ENCODE data around the gene CMPK1.

- TF ChIP-seq RAD21 (IDR thresholded peaks at IDR 0.05; ENCODE audit: low read length) (peak; percentile 74), POLR2A (IDR thresholded peaks at IDR 0.05; ENCODE audit: low read depth, low read length) (no peak), CTCF (conservative IDR thresholded peaks at IDR 0.05; ENCODE audit: low read depth, low read length) (peak; percentile 89), BHLHE40 (IDR thresholded peaks at IDR 0.05; ENCODE audit: low read depth, low read length) (no peak), MAFK (IDR thresholded peaks at IDR 0.05; ENCODE audit: low read depth, low read length) (no peak), RFX5 (IDR thresholded peaks at IDR 0.05; ENCODE audit: low read depth, low read length) (no peak), MAZ (IDR thresholded peaks at IDR 0.05; ENCODE audit: borderline replicate concordance, low read depth, low read length) (0 out of 2 replicates have a peak, but pooled peaks have one; percentile 16), CEBPB (IDR thresholded peaks at IDR 0.05; ENCODE audit: low read depth, low read length) (no peak), ELK1 (IDR thresholded peaks at IDR 0.05; ENCODE audit: borderline replicate concordance, low read depth, low read length) (no peak)
- TF ChIP-seq, protein P1, sequence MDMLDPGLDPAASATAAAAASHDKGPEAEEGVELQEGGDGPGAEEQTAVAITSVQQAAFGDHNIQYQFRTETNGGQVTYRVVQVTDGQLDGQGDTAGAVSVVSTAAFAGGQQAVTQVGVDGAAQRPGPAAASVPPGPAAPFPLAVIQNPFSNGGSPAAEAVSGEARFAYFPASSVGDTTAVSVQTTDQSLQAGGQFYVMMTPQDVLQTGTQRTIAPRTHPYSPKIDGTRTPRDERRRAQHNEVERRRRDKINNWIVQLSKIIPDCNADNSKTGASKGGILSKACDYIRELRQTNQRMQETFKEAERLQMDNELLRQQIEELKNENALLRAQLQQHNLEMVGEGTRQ (IDR thresholded peaks at IDR 0.05; ENCODE audit: low read depth, low read length) = no peak
These were observed 90.9 kb downstream of the CMPK1 start for GRCh38 chr1:47424336-47424982.
